MM.1S (cell line): ENCODE data around the gene YTHDF2.

Source experiments
- CTCF ChIP-seq: fragments of 300-600 bp; sonication (generic); IDR thresholded peaks from 2 replicates; pipeline ENCODE4 v1.5.1; 2016; ENCODE audit warnings: antibody characterized with exemption, low read length, mixed read lengths
- EZH2phosphoT487 ChIP-seq: fragments of 300-600 bp; sonication (generic); IDR thresholded peaks from 2 replicates; pipeline ENCODE4 v1.6.1; 2018; ENCODE audit warnings: antibody characterized with exemption, low read length

GRCh38 chr1:28719332-28719619 lies 17.5 kb upstream of the YTHDF2 start:
- TF ChIP-seq CTCF (no peak), EZH2phosphoT487 (no peak)
